ENCODE results near the gene ADK.

GRCh38 chr10:74683621-74684364 is 532.8 kb downstream of the ADK start:
- TF ChIP-seq CTCF (IDR thresholded peaks at IDR 0.05) (no peak), POLR2A (IDR thresholded peaks at IDR 0.05) (no peak)

Measured in heart left ventricle (tissue), 13 donors.